Urothelium cell line (cell line): Measurements from ENCODE around the gene PARD3B.

Source experiments
- DNase-seq: peaks from one replicate; pipeline ENCODE4 v3.0.0; 2011; ENCODE audit warnings: low spot score, mixed read lengths
- FAIRE-seq: peaks from 2 replicates; lab custom pipeline; 2011; peaks lifted over from hg19 to GRCh38; lab: Jason Lieb, UNC

The PARD3B gene

GRCh38 chr2:205041472-205042130, 496.3 kb downstream of the PARD3B start:
- FAIRE-seq (no peak), DNase-seq (no peak)

GRCh38 chr2:205043285-205043684, 498.0 kb downstream of the PARD3B start:
- FAIRE-seq (no peak), DNase-seq (no peak)

GRCh38 chr2:205045706-205046105, 500.4 kb downstream of the PARD3B start:
- no peak for DNase-seq
- FAIRE-seq, result no peak

GRCh38 chr2:205047273-205047839, 502.1 kb downstream of the PARD3B start:
- FAIRE-seq, result no peak

GRCh38 chr2:205051417-205051816, 506.1 kb downstream of the PARD3B start:
- DNase-seq (no peak), FAIRE-seq (no peak)

More at GRCh38 chr2:205047273-205047839, 502.1 kb downstream of the PARD3B start:
- DNase-seq, result no peak

- DNase-seq, result no peak
- no peak for FAIRE-seq
Measured at GRCh38 chr2:205052781-205053180, 507.5 kb downstream of the PARD3B start.

GRCh38 chr2:205053827-205054410, 508.6 kb downstream of the PARD3B start:
- no peak for FAIRE-seq
- no peak for DNase-seq

- no peak for DNase-seq
Measured at GRCh38 chr2:205054789-205055188, 509.5 kb downstream of the PARD3B start.

GRCh38 chr2:205055251-205055650, 510.0 kb downstream of the PARD3B start:
- DNase-seq (no peak), FAIRE-seq (no peak)

More at GRCh38 chr2:205054789-205055188, 509.5 kb downstream of the PARD3B start:
- FAIRE-seq, result no peak

GRCh38 chr2:205056151-205056561, 510.9 kb downstream of the PARD3B start:
- DNase-seq, result no peak
- FAIRE-seq, result no peak

- FAIRE-seq (no peak), DNase-seq (no peak)
Measured at GRCh38 chr2:205058409-205058808, 513.1 kb downstream of the PARD3B start.

- DNase-seq, result peak; percentile 11
- no peak for FAIRE-seq
Measured at GRCh38 chr2:205060269-205060668, 515.0 kb downstream of the PARD3B start.

- FAIRE-seq (no peak), DNase-seq (no peak)
Measured at GRCh38 chr2:205066081-205066480, 520.8 kb downstream of the PARD3B start.

GRCh38 chr2:205069928-205070327, 524.7 kb downstream of the PARD3B start:
- DNase-seq (no peak), FAIRE-seq (no peak)

- no peak for DNase-seq
- no peak for FAIRE-seq
Measured at GRCh38 chr2:205070889-205071288, 525.6 kb downstream of the PARD3B start.

GRCh38 chr2:205073433-205074020, 528.3 kb downstream of the PARD3B start:
- no peak for FAIRE-seq
- no peak for DNase-seq

GRCh38 chr2:205076405-205076804, 531.1 kb downstream of the PARD3B start:
- FAIRE-seq (no peak), DNase-seq (no peak)

- FAIRE-seq (no peak), DNase-seq (no peak)
Measured at GRCh38 chr2:205077159-205077558, 531.9 kb downstream of the PARD3B start.

- DNase-seq (no peak), FAIRE-seq (no peak)
Measured at GRCh38 chr2:205078762-205079161, 533.5 kb downstream of the PARD3B start.

- no peak for DNase-seq
- no peak for FAIRE-seq
Measured at GRCh38 chr2:205079173-205079572, 533.9 kb downstream of the PARD3B start.

GRCh38 chr2:205086662-205087061, 541.4 kb downstream of the PARD3B start:
- FAIRE-seq (no peak), DNase-seq (no peak)

- no peak for FAIRE-seq
- DNase-seq, result no peak
Measured at GRCh38 chr2:205087862-205088261, 542.6 kb downstream of the PARD3B start.
